ENCODE data around the gene GLP1R.

Gene GLP1R

GRCh38 chr6:39075807-39076622 lies 27.4 kb downstream of the GLP1R start:
- no peak overlapping the region for H3K18ac ChIP-seq (ENCODE audit: low read length)
- no peaks in the 10 kb centered on the region for H3K9me3 ChIP-seq (replicated peaks in 1 of 2; ENCODE audit: control insufficient read depth in 2 of 2, insufficient read depth in 1 of 2, low read depth in 1 of 2, low read length in 2 of 2)
- H3K27me3 ChIP-seq (ENCODE audit: control insufficient read depth in 3 of 3, insufficient read depth in 3 of 3, low read depth in 1 of 3, low read length in 3 of 3): peaks cover 0 to 21% (median 0%) of the 10 kb centered on the region in 3 experiments

DNA sequence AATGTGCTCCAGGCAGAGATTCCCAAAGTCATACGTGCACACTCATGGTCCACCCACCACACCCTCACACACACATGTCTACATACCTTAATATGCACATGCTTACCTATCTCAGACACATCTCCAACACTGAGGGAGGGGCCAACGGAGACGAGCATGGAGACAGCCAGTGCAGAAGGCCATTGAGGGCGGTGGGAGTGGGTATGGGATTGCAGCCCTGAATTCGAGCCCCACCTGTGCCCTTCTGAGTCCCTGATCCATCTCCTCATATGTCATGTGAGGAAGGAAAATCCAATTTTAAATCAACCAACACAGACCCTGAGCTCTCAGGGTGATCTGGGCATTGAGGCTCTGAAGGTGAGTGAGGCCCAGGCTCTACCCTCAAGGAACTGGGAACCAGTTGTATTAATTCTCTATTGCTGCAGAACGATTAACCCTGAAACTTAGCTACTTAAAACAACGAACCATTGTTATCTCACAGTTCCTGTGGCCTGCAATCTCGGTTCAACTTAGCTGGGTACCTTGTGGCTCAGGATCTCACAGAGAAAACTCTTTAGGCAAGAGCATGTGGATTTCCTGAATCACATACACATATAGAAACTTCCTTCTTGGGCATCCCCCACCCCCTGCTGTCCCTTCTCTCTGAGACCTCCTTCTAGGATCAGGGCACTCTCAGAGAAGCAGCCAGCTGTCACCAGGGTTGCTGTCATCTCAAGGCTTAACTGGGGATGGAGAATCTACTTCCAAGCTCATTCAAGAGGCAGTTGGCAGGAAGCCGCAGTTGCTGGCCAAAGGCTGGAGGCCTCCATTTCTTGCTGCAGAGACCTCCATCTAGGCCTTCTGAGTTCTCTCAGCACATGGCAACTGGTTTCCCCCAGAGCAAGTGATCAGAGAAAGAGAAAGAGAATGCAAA lies 28.3 kb downstream of the GLP1R start:
- H3K9me3 ChIP-seq (replicated peaks in 1 of 2; ENCODE audit: control insufficient read depth in 2 of 2, insufficient read depth in 1 of 2, low read depth in 1 of 2, low read length in 2 of 2): no peaks in the 10 kb centered on the region
- H3K14ac ChIP-seq (ENCODE audit: low read length): no peak overlapping the region
- no peak overlapping the region for H4K8ac ChIP-seq (ENCODE audit: low read depth, low read length)
- no peaks in the 10 kb centered on the region for H3K36me3 ChIP-seq (replicated peaks in 1 of 2; ENCODE audit: control insufficient read depth in 2 of 2, insufficient read depth in 2 of 2, low read length in 2 of 2)
- no peak overlapping the region for H3K4me2 ChIP-seq (ENCODE audit: insufficient read depth, low read length, poor library complexity, severe bottlenecking)
- no CpG with 5 or more reads among the region's 9 CpGs for WGBS, 2 donors (ENCODE audit: extremely low coverage in 2 of 2, insufficient read length in 2 of 2, insufficient replicate concordance in 1 of 2)
- peaks cover 0 to 21% (median 0%) of the 10 kb centered on the region in 3 experiments for H3K27me3 ChIP-seq (ENCODE audit: control insufficient read depth in 3 of 3, insufficient read depth in 3 of 3, low read depth in 1 of 3, low read length in 3 of 3)
- no peak overlapping the region for H2BK5ac ChIP-seq (ENCODE audit: low read length)
- no peak overlapping the region for H3K18ac ChIP-seq (ENCODE audit: low read length)
- no peak overlapping the region for H3K9ac ChIP-seq (ENCODE audit: low read depth, low read length, poor library complexity)
- H2AFZ ChIP-seq (ENCODE audit: low read length): no peak overlapping the region
- no peaks in the 10 kb centered on the region for H3K79me1 ChIP-seq (ENCODE audit: low read depth, low read length)
- no peak overlapping the region for H2AK5ac ChIP-seq (ENCODE audit: low read depth, low read length)
- DNase-seq (ENCODE audit: low spot score): no peak
- peaks cover 4 to 8% of the 10 kb centered on the region in 2 donors for H3K4me1 ChIP-seq (ENCODE audit: control insufficient read depth in 2 of 2, insufficient read depth in 1 of 2, low read depth in 1 of 2, low read length in 2 of 2)
- H2BK120ac ChIP-seq (ENCODE audit: low read depth, low read length): no peak overlapping the region
- H4K91ac ChIP-seq (ENCODE audit: low read depth, low read length, poor library complexity): no peak overlapping the region
- H2BK15ac ChIP-seq (ENCODE audit: low read length): no peak overlapping the region
- H2BK12ac ChIP-seq (ENCODE audit: low read length): no peak overlapping the region
- no peak overlapping the region for H3K4ac ChIP-seq (ENCODE audit: low read length)
- no peak overlapping the region for H3K27ac ChIP-seq (replicated peaks; ENCODE audit: low read length)
- no peak overlapping the region for H3K23ac ChIP-seq (ENCODE audit: low read depth, low read length, poor library complexity)
- no peak overlapping the region for H3K4me3 ChIP-seq (ENCODE audit: low read length in 2 of 2)

More at GRCh38 chr6:39075807-39076622, 27.4 kb downstream of the GLP1R start:
- no peak overlapping the region for H3K4me3 ChIP-seq (ENCODE audit: low read length in 2 of 2)
- no peak overlapping the region for H3K14ac ChIP-seq (ENCODE audit: low read length)
- H2AFZ ChIP-seq (ENCODE audit: low read length): no peak overlapping the region
- no peak overlapping the region for H4K91ac ChIP-seq (ENCODE audit: low read depth, low read length, poor library complexity)
- no peak overlapping the region for H2AK5ac ChIP-seq (ENCODE audit: low read depth, low read length)
- H3K4me2 ChIP-seq (ENCODE audit: insufficient read depth, low read length, poor library complexity, severe bottlenecking): no peak overlapping the region
- H3K36me3 ChIP-seq (replicated peaks in 1 of 2; ENCODE audit: control insufficient read depth in 2 of 2, insufficient read depth in 2 of 2, low read length in 2 of 2): no peaks in the 10 kb centered on the region
- H3K79me1 ChIP-seq (ENCODE audit: low read depth, low read length): no peaks in the 10 kb centered on the region
- H3K9ac ChIP-seq (ENCODE audit: low read depth, low read length, poor library complexity): no peak overlapping the region
- no peak overlapping the region for H3K4ac ChIP-seq (ENCODE audit: low read length)
- no peak overlapping the region for H2BK5ac ChIP-seq (ENCODE audit: low read length)
- peaks cover 4 to 8% of the 10 kb centered on the region in 2 donors for H3K4me1 ChIP-seq (ENCODE audit: control insufficient read depth in 2 of 2, insufficient read depth in 1 of 2, low read depth in 1 of 2, low read length in 2 of 2)
- no peak overlapping the region for H2BK15ac ChIP-seq (ENCODE audit: low read length)
- WGBS, 2 donors (ENCODE audit: extremely low coverage in 2 of 2, insufficient read length in 2 of 2, insufficient replicate concordance in 1 of 2): no CpG with 5 or more reads among the region's 11 CpGs
- H3K27ac ChIP-seq (replicated peaks; ENCODE audit: low read length): no peak overlapping the region
- H2BK120ac ChIP-seq (ENCODE audit: low read depth, low read length): no peak overlapping the region
- no peak overlapping the region for H3K23ac ChIP-seq (ENCODE audit: low read depth, low read length, poor library complexity)
- no peak overlapping the region for H4K8ac ChIP-seq (ENCODE audit: low read depth, low read length)
- DNase-seq (ENCODE audit: low spot score): no peak
- no peak overlapping the region for H2BK12ac ChIP-seq (ENCODE audit: low read length)

GRCh38 chr6:39077882-39078594 lies 29.5 kb downstream of the GLP1R start:
- Histone ChIP-seq H3K27me3 (ENCODE audit: control insufficient read depth in 3 of 3, insufficient read depth in 3 of 3, low read depth in 1 of 3, low read length in 3 of 3) (peaks cover 0 to 11% (median 0%) of the 10 kb centered on the region in 3 experiments), H3K4me2 (ENCODE audit: insufficient read depth, low read length, poor library complexity, severe bottlenecking) (no peak overlapping the region), H2AK5ac (ENCODE audit: low read depth, low read length) (no peak overlapping the region), H2BK15ac (ENCODE audit: low read length) (no peak overlapping the region), H3K9ac (ENCODE audit: low read depth, low read length, poor library complexity) (no peak overlapping the region), H4K8ac (ENCODE audit: low read depth, low read length) (no peak overlapping the region), H3K4ac (ENCODE audit: low read length) (no peak overlapping the region), H3K9me3 (replicated peaks in 1 of 2; ENCODE audit: control insufficient read depth in 2 of 2, insufficient read depth in 1 of 2, low read depth in 1 of 2, low read length in 2 of 2) (no peaks in the 10 kb centered on the region), H3K4me1 (ENCODE audit: control insufficient read depth in 2 of 2, insufficient read depth in 1 of 2, low read depth in 1 of 2, low read length in 2 of 2) (peaks cover 4 to 8% of the 10 kb centered on the region in 2 donors), H3K18ac (ENCODE audit: low read length) (peak overlapping the region; percentile 17), H3K14ac (ENCODE audit: low read length) (peak overlapping the region; percentile 15), H3K79me1 (ENCODE audit: low read depth, low read length) (no peaks in the 10 kb centered on the region), H2BK5ac (ENCODE audit: low read length) (no peak overlapping the region), H2BK12ac (ENCODE audit: low read length) (no peak overlapping the region), H3K23ac (ENCODE audit: low read depth, low read length, poor library complexity) (peak overlapping the region; percentile 67), H3K36me3 (replicated peaks in 1 of 2; ENCODE audit: control insufficient read depth in 2 of 2, insufficient read depth in 2 of 2, low read length in 2 of 2) (no peaks in the 10 kb centered on the region), H3K4me3 (ENCODE audit: low read length in 2 of 2) (no peak overlapping the region), H4K91ac (ENCODE audit: low read depth, low read length, poor library complexity) (no peak overlapping the region), H3K27ac (replicated peaks; ENCODE audit: low read length) (no peak overlapping the region), H2AFZ (ENCODE audit: low read length) (no peak overlapping the region), H2BK120ac (ENCODE audit: low read depth, low read length) (peak overlapping the region; percentile 14)
- DNase-seq (ENCODE audit: low spot score): no peak
- no CpG with 5 or more reads among the region's 11 CpGs for WGBS, 2 donors (ENCODE audit: extremely low coverage in 2 of 2, insufficient read length in 2 of 2, insufficient replicate concordance in 1 of 2)
